Activated CD4-positive, alpha-beta T cell treated with anti-CD3 and anti-CD28 coated beads for 4 hours (primary cell): ENCODE measurements around the gene BCL3.

ENCODE experiments used
- DNase-seq, 2 donors: peaks; one replicate each; pipeline ENCODE4 v3.0.0-alpha.2; 2020

The BCL3 gene

GRCh38 chr19:44744871-44745332, 3.6 kb upstream of the BCL3 start:
- no peak for DNase-seq

DNA sequence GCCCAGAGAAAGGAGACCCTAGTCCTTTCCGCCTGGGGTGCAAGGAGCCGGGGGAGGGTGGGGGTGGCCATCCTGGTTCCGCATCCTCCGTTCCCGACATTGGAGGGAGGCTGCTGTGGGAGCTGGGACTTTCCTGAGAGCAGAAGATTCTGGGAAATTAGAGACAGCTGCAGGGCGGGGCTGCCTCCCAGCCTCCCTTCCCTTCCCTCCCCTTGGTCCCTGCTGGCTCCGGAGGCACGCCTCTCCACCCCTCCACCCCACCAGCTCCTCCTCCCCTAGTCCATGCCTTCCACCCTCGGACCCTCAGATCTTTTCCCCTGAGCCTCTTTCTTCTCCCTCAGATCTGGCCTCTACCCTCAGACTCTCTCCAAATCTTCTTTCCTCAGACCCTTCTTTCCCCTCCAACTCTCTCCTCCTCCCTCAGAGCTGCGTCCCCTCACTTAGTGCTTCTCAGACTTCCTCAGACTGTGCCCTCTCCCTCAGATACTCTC, 3.1 kb upstream of the BCL3 start:
- DNase-seq: no peak

- no peak for DNase-seq
These were observed 2.5 kb upstream of the BCL3 start for GRCh38 chr19:44745887-44746600.

- DNase-seq: no peak
These were observed 1.9 kb upstream of the BCL3 start for GRCh38 chr19:44746616-44746945.

GRCh38 chr19:44746946-44747738, 1.4 kb upstream of the BCL3 start:
- peak; percentile 97 for DNase-seq

- no peak for DNase-seq
These were observed 626 bp upstream of the BCL3 start for GRCh38 chr19:44747739-44748425.

- no peak for DNase-seq
These were observed 784 bp downstream of the BCL3 start for GRCh38 chr19:44749292-44749691.

DNA sequence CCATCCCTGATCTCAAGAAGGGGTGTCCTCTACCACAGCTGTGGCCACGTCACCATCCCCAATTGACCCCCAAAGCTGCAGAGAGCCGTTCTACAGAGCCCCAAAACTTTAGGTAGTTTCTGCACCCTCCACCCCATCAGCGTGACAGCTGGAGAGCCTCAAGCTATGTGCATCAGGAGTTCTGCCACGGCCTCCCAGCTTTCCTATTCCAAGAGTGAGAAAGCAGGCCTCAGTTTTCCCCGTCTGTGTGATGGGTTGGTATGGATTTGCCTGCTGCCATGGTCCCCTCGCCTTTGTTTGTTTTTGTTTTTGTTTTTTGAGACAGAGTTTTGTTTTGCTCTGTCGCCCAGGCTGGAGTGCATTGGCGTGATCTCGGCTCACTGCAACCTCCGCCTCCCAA, 1.5 kb downstream of the BCL3 start:
- no peak for DNase-seq

- DNase-seq: no peak
These were observed 3.8 kb downstream of the BCL3 start for GRCh38 chr19:44752123-44752815.

GRCh38 chr19:44752816-44753625, 4.5 kb downstream of the BCL3 start:
- peak; percentile 93 for DNase-seq

DNA sequence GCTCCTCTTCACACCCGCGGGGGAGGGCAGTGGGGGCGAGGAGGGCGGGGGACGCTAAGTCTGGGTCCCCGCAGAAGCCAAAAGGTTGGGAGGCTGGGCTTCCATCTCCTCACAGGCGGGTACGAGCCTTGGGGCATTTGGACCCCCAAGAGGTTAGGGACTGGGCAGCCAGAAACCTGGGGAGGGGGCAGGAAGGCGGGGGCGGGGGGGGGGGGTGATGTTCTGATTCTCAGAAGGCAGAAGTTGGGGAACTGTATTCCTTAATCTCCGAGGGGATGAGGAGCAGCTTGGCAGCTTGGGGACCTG, 5.1 kb downstream of the BCL3 start:
- no peak for DNase-seq

DNA sequence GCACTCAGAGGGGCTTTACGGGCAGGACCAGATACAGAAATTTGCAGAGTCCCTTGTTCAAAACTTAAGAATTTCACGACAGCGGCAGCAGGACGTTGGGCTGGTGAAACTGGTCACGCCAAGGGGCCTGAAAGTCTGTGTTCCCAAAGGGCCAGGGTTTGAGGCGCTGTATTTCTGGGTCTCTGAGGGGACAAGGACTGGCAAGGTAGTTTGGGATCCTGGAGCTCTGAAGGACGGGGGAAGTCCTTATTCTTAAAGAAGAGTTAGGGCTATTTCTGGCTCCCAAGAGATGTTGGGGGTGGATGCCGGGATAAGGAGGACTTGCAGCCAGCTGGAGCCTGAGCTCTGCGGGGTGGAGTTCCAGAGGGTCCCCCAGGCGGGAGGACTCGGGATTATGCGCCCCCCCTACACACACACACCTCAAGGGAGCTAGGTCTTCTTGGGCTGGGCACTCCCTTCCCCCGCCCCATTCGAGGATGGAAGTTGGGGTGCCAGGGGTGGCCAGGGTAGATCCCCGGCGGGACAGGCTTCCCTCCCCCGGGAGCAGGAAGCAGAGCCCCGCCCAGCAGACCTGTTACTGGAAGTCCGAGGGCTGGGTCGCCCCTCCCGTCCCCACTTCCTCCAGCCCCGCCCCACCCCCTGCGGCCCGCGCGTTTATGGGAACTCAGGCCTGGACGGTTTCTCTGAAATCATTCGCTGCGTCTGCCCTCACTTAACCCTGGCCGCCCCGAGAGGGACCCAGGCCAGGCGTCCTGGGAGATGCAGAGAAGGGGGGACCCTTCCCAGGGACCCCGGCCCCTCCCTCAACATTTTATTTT, 5.6 kb downstream of the BCL3 start:
- DNase-seq: peak; percentile 78 to 83

DNA sequence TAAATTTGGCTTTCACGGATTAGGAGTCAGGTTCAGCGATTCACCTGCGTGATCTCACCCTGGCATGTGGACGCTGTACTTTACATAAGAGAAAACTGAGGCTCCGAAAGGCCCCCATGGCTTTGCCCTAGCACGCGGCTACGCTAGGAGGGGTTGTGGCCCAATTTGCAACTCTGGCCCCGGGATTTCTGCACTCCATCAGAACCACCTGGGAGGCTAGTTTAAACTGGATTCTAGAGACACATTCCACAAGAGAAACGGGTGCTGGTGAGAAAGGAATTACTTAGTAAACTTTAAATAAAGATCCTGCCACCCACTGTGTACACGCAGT, 6.2 kb downstream of the BCL3 start:
- DNase-seq: no peak

GRCh38 chr19:44755219-44755618, 6.7 kb downstream of the BCL3 start:
- no peak for DNase-seq

DNA sequence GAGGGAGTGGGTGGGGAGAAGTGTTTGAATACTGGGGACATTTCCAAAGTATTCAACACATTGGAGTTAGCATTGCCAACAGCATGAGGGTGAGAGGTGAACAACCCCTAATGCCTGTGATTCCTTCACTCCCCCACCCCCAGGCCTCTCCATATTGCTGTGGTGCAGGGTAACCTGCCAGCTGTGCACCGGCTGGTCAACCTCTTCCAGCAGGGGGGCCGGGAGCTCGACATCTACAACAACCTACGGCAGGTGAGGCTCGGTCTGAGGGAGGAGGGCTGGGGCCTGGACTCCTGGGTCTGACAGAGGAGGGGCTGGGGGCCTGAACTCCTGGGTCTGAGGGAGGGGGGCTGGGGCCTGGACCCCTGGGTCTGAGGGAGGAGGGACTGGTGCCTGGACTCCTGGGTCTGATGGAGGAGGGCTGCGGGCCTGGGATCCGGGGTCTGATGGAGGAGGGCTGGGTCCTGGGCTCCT, 7.6 kb downstream of the BCL3 start:
- no peak for DNase-seq

DNA sequence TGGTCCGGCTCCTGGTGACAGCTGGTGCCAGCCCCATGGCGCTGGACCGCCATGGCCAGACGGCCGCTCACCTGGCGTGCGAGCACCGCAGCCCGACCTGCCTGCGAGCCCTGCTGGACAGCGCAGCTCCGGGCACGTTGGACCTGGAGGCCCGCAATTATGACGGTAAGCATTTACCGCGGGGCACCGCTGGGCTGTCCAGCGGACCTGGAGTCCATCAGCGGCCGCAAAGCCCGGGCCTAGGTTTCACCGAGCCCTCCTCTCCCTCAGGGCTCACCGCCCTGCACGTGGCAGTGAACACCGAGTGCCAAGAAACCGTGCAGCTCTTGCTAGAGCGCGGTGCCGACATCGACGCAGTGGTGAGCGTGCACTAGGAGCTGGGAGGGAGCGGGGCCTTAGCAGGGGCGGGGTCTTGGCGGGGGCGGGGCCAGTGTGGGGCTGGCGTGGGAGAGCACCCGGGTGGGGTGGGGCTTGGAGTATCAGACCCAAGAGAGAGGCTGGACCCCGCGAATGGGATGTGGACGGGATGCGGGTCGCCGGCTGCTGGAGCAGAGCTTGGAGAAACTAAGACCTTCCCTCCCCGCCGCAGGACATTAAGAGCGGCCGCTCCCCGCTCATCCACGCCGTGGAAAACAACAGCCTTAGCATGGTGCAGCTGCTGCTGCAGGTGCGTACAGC, 8.7 kb downstream of the BCL3 start:
- no peak for DNase-seq

DNA sequence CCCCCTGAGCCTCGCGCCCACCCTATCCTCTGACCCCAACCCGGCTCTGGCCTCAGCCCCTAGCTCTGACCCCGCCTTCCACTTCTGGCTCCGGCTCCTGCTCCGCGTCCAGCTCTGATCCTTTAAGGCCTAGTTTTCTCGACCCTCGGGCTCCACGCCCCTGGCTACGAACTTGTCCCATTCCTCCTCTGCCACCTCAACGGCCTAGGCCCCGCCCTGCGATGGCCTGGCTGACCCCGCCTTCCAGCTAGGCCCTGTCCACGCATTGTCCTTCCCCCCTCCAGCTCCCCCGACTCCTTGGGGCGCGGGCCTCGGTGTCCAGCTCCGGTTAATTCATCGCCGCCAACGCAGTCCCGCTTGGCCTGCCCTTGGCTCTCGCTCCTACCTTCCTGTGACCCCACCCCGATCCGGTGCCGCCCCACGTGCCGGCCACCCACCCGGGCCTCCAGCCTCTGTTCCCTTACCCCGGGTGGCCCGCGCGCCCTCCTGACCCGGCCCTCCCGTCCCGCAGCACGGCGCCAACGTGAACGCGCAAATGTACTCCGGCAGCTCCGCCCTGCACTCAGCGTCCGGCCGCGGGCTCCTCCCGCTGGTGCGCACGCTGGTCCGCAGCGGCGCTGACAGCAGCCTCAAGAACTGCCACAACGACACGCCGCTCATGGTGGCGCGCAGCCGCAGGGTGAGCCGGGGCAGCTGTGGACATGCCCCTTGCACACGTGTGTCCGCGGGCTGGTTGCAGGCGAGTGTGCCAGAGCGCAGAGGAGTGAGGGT, 9.4 kb downstream of the BCL3 start:
- no peak for DNase-seq

- DNase-seq: no peak
These were observed 10.1 kb downstream of the BCL3 start for GRCh38 chr19:44758596-44758995.

DNA sequence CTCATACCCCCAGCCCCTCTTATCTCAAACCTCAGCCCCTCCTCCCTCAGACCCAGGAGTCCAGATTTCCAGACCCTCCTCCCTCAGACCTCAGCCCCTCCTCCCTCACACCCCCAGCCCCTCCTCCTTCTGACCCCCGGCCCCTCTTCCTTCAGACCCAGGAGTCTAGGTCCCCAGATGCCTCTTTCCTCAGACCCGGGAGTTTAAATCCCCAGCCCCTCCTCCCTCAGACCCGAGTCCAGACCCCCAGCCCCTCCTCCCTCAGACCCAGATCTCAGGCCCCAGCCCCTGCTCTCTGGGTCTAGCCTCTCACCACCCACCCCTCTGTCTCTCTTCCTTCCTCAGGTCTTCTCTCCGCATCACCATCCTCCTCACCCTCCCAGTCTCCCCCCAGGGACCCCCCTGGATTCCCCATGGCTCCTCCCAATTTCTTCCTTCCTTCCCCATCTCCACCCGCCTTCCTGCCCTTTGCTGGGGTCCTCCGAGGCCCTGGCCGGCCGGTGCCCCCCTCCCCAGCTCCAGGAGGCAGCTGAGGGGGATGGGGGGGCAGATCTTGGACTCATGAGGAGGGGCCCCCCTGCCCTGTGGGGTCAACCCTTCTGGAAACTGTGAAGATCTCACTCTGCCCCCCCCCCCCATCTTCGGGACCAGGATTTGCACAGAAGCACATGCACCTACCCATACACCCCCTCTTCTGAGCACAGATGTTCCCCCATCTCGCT, 10.7 kb downstream of the BCL3 start:
- no peak for DNase-seq
